Lung microvascular endothelial cell (primary cell): Measurements from ENCODE around the gene PSMD14. TPM values are rescaled to one million over a fixed set of nuclear protein-coding genes. Genes with fewer than 3 reads are reported as not detected.

Experiments
- DNase-seq, 2 donors: peaks; one replicate each; pipeline versions ENCODE4 v3.0.0 to v3.0.0-alpha.2; 2010; ENCODE audit warnings: low read depth in 2 of 2
- total RNA-seq: library from RNA; depleted of rRNA; stranded (reverse); fragments of >200 nt; gene quantifications from 2 replicates; pipeline ENCODE4 v1.2.1, GENCODE V29; 2014

Gene PSMD14
- total RNA-seq, 1 donor from 2014 or later, result 47.0 TPM

DNA sequence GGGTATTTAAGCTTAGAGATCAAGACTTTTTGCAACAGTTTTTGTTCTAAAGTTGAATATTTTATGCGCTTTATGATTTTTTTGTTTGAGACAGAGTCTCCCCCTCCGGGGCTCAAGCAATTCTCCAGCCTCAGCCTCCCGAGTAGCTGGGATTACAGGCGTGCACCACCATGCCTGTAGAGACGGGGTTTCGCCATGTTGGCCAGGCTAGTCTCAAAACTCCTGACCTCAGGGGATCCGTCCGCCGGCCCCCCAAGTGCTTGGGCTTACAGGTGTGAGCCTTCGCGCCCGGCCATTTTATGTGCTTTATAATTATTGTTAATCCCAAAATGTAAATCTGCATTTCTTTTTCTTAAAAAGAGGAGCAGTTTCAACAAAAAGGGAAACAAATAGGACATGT is 136.9 kb downstream of the PSMD14 start:
- no peak for DNase-seq

DNA sequence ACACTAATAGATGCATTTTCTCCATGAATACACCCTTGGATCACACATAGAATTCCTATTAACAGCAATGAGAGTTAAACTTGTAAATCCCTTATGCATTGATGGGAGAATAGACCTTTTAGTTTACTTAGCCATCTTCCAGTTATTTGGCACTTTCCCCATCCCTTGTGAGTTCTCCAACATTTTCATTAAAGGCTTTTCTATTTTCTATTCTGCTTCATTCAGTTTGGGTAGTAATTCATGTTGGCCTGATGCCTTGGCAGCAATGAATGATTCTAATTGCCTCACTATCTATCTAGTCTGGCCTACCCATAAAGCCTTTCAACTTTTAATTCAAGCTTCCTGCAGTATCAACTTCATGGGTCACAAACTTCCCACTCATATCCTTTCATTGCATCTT is 140.2 kb downstream of the PSMD14 start:
- no peak for DNase-seq

Other genes with a start within 250 kb of the PSMD14 start
- gene TANK, start 148.0 kb upstream of the PSMD14 start, total RNA-seq, result 60.1 and 63.1 TPM in 2 replicates
- gene TBR1, start 107.9 kb downstream of the PSMD14 start, total RNA-seq, result under 0.01 TPM in 1 of 2 replicates, not detected in the other